GM20431 (cell line): Measurements from ENCODE around the gene CISH.

ENCODE experiments used
- in situ Hi-C: fragments of 300-500 bp; cut with MseI, MboI; formaldehyde crosslinking; loops from one replicate; pipeline ENCODE4 v1.15.0; 2020; ENCODE audit warnings: low sequenced_read_pairs; ENCODE audit not compliant: unreplicated experiment

The CISH gene

GRCh38 chr3:50611464-50612233 is at the start of gene CISH:
CISH (minus strand) TSS chr3:50611774; CDS start chr3:50611650, 124 bp downstream.
- in situ Hi-C loops = loop anchor here (10.0 kb wide), 2 partner anchors 87 to 763 kb away; no protein-coding TSS in a partner anchor

- in situ Hi-C loops = no loop called here
Observed at GRCh38 chr3:50660386-50660785, 48.8 kb upstream of the CISH start.

- in situ Hi-C loops = no loop called here
Observed at GRCh38 chr3:50658831-50659230, 47.3 kb upstream of the CISH start.

GRCh38 chr3:50658416-50658815 is 46.8 kb upstream of the CISH start:
- in situ Hi-C loops = no loop called here

- in situ Hi-C loops = no loop called here
Observed at GRCh38 chr3:50657816-50658215, 46.2 kb upstream of the CISH start.

- in situ Hi-C loops = no loop called here
Observed at GRCh38 chr3:50657407-50657806, 45.8 kb upstream of the CISH start.

GRCh38 chr3:50656417-50657195 is 45.0 kb upstream of the CISH start:
- in situ Hi-C loops = no loop called here

GRCh38 chr3:50655009-50655830 is 43.6 kb upstream of the CISH start:
- in situ Hi-C loops = no loop called here

GRCh38 chr3:50653937-50654595 is 42.5 kb upstream of the CISH start:
- in situ Hi-C loops = no loop called here

GRCh38 chr3:50652709-50653108 is 41.1 kb upstream of the CISH start:
- in situ Hi-C loops = no loop called here

GRCh38 chr3:50651920-50652529 is 40.5 kb upstream of the CISH start:
- in situ Hi-C loops = no loop called here

- in situ Hi-C loops = no loop called here
Observed at GRCh38 chr3:50651445-50651844, 39.9 kb upstream of the CISH start.

- in situ Hi-C loops = no loop called here
Observed at GRCh38 chr3:50650018-50650417, 38.4 kb upstream of the CISH start.

GRCh38 chr3:50649451-50649931 is 37.9 kb upstream of the CISH start:
- in situ Hi-C loops = no loop called here

GRCh38 chr3:50648944-50649343 is 37.4 kb upstream of the CISH start:
- in situ Hi-C loops = no loop called here

- in situ Hi-C loops = no loop called here
Observed at GRCh38 chr3:50648313-50648712, 36.7 kb upstream of the CISH start.

- in situ Hi-C loops = no loop called here
Observed at GRCh38 chr3:50645378-50645777, 33.8 kb upstream of the CISH start.

- in situ Hi-C loops = no loop called here
Observed at GRCh38 chr3:50644561-50644960, 33.0 kb upstream of the CISH start.

GRCh38 chr3:50642382-50642781 is 30.8 kb upstream of the CISH start:
- in situ Hi-C loops = no loop called here
